M059J (cell line): ENCODE data around the gene OR6B3. TPM values are rescaled to one million over a fixed set of nuclear protein-coding genes. Genes with fewer than 3 reads are reported as not detected.

Experiments used
- total RNA-seq: library from RNA; depleted of rRNA; stranded (reverse); fragments of >200 nt; shearing (Covaris generic); gene quantifications from 2 replicates; pipeline ENCODE4 v1.2.3, GENCODE V29; 2014; rRNA removed

The OR6B3 gene
- total RNA-seq, 1 experiment from 2014 or later = not detected

Other genes with a start within 250 kb of the OR6B3 start
- 92.0 and 92.8 TPM in 2 replicates for gene NDUFA10, start 28.2 kb downstream of the OR6B3 start, total RNA-seq
- not detected in 2 replicates for gene OR6B2, start 23.1 kb downstream of the OR6B3 start, total RNA-seq
- 107 and 123 TPM in 2 replicates for gene COPS9, start 82.8 kb upstream of the OR6B3 start, total RNA-seq
- gene OTOS, start 87.1 kb upstream of the OR6B3 start, total RNA-seq = not detected in 2 replicates